Measurements from ENCODE around the gene MEGF6. TPM values are rescaled to one million over a fixed set of nuclear protein-coding genes. Genes with fewer than 3 reads are reported as not detected.

Gene MEGF6
- total RNA-seq, 1 donor from 2014 or later, result 120 TPM

DNA sequence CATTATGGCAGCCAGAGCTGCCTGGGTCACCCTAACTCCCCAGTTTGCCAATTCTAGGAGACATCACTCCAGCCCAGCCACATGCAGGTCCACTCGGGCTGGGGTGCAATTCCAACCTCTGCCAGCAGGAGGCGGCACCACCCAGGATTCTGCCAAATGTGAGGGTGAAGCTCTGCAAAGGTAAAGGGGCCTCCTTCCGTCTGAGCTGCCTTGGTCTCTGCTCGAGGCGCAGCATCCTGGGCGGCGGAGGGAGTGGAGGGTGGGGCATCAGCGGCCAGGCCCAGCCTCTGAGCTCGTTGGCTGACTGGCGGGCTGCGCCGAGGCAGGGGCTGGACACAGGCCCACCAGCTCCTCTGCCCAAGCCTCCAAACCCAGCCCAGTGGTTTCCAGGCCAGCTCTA, 93.1 kb downstream of the MEGF6 start:
- DNase-seq, result no peak

DNA sequence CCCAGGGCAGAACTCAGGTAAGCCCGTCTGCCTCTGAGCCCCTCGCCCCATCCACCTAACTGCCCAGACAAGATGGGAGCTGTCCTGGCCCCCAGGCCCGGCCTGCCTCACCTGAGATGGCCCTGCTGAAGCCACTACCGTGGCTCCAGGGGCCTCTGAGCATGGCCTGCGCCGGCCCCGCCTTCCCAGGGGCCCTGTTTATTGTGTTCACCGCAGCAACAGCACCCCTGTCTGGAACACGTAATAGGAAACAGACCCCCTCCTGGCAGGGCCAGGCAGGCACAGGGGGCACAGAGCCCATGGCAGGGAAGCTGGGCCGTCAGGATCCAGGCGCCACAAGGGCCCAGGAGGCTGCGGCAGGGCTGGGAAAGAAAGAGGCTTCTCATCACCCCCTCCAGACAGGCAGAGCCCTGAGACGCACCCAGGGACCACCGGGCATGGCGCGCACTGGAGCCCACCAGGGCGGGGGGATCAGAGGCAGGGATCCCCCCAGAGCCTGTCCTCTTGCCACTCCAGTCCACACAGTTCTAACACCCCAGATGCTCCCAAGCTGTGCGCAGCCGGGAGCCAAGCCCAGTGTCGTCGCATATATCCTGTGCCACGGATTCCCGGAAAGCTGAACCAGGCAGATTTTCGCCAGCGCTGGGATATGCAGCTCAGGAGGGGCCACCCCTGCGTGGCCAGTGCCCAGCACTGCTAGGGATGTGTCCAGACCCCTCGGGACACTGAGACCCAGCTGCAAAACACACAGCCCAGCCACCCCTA, 94.2 kb downstream of the MEGF6 start:
- DNase-seq, result no peak

- no peak for DNase-seq
These were observed 94.8 kb downstream of the MEGF6 start for GRCh38 chr1:3516481-3516869.

- no peak for DNase-seq
These were observed 95.4 kb downstream of the MEGF6 start for GRCh38 chr1:3515774-3516480.

GRCh38 chr1:3515272-3515671, 96.0 kb downstream of the MEGF6 start:
- DNase-seq, result no peak

DNA sequence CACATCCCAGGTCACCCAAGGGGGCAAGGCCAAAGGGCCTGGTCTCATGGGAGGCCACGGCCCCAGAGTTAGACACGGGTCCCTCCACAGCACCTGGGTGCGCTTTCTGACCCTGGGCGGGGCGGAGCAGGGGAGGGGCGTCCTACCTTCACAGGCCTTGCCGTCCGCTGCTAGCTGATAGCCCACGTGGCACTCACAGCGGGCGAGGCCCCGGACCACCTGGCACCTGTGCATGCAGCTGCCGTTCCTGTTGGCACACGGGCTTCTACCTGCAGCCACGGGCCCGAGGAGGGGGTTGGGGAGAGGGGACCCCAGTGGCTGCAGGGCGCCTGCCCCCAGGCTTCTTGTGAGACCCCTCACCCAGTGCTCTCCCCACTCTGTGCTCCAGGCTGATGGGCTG, 96.9 kb downstream of the MEGF6 start:
- DNase-seq, result no peak

DNA sequence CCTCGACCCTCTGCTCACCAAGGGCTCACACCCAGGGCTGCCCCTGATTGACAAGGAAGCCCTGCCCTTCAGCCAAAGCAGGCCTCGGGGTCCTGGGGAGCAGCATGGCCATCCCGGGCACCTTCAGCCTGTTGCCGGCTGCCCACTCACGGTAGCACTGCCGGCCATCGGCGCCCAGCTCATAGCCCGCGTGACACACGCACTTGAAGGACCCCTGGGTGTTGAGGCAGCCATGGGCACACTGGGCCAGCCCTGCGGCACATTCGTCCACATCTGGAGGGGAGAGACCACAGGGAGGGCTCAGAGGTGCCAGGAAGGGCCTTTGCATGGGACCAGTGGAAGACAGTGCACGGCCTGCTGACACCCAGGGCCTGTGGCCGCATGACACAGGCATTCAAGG, 99.5 kb downstream of the MEGF6 start:
- no peak for DNase-seq

- no peak for DNase-seq
These were observed 100.0 kb downstream of the MEGF6 start for GRCh38 chr1:3511306-3511705.

GRCh38 chr1:3510956-3511250, 100.4 kb downstream of the MEGF6 start:
- DNase-seq, result no peak

DNA sequence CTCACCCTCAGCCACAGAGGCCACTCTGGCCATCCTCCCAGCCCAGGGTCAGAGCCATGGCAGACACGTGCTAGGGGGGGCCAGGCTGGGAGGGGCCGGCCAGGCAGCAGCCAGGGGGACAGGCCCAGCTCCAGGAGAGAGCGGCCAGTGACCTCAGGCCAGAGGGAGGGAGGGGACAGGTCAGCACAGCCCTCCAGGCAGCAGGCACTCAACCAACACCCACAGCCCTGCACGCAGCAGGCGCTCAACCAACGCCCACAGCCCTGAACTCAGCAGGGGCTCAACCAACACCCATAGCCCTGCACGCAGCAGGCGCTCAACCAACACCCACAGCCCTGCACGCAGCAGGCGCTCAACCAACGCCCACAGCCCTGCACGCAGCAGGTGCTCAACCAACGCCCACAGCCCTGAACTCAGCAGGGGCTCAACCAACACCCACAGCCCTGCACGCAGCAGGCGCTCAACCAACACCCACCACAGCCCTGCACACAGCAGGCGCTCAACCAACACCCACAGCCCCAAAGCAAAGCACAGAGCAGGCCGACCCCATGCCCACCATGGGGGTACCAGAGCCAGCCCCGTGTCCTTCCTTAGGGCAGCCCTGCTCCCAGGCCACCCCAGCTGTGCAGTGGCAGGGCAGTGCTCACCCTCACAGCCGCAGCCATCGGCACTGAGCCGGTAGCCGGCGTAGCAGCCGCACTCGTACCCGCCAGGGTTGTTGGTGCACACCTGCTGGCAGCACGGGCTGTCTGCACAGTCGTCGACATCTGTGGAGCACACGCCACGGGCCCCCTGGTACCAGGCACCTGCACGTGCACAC, 101.0 kb downstream of the MEGF6 start:
- no peak for DNase-seq

DNA sequence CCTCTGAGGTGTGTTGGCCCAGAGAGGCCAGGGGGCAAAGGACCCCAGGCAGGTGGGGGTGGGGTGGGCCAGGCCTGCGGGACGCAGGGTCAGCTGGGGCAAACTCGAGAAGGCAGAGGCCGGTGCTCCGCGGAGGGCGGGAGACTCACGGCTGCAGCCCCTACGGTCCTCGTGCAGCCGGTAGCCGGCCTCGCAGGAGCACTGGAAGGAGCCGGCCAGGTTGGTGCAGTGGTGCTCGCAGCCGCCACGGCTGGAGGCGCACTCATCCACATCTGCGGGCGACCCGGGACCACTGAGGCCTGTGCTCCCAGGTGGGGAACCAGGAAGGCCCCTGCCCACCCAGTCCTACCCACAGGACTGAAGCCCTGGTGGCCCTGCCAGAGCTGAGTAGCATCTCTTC, 101.6 kb downstream of the MEGF6 start:
- no peak for DNase-seq

GRCh38 chr1:3508757-3509415, 102.4 kb downstream of the MEGF6 start:
- no peak for DNase-seq

DNA sequence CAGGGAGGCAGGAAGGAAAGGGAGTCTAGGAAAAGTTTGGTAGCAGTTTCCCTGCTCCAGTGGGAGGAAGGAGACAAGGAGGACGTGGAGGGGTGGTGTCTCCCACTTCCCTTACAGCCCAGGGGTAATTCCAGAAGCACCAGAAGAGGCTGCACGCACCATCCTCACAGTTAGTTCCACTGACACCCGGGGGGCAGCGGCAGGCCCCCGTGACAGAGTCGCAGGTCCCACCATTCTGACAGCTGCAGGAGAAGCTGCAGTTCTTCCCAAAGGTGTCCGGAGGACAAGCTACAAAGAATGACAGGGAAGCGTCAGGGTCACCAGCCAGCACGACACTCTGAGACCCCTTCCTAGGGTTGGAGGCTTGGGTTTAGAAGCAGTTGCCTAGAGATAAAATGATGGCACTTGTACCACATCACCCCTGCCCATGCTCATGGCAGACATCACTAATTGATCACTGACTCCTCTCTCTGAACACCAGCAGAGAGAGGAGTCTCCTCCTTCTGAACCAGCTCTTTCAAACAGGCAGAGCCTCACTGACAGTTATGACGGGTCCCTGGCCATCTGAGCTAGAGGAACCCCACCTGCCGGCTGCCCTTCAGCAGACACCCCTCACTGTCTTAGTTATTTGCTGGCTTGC, 103.6 kb downstream of the MEGF6 start:
- no peak for DNase-seq

GRCh38 chr1:3506943-3507342, 104.4 kb downstream of the MEGF6 start:
- DNase-seq, result no peak

DNA sequence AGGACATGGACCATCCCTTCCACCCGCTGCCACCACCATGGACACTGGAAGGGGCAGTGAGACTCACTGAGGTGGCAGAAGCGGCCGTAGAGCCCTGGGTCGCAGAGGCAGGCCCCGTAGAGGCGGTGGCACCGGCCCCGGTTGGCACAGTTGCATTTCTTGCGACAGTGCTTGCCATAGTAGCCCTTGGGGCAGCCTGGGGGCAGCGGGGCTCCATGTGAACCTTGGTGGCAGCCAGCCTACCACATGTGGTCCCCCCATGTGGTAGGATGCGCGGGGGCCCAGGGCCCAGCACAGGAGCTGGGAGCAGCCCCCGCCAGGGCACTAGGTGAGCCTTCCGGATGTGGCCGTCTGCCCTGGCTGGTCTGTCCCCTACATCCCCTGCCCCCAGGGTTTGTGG, 105.3 kb downstream of the MEGF6 start:
- no peak for DNase-seq

DNA sequence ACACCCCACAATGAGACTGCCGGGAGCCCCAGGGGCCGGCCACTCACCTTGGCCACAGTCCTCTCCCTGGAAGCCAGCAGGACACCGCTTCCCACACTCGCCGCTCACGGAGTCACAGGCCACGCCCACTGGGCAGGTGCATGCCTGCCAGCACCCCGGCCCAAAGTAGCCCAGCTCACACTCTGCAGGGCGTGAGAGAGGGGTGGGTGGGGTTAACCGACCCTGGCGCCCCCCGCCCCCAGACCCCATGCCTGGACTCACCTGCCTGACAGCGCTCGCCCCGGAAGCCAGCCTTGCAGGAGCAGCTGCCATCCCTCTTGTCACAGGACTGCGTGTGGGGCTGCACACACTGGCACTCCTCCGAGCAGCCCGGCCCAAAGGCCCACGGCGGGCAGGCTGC, 106.1 kb downstream of the MEGF6 start:
- DNase-seq, result no peak

GRCh38 chr1:3504822-3505153, 106.5 kb downstream of the MEGF6 start:
- peak; percentile 39 for DNase-seq

GRCh38 chr1:3504151-3504821, 107.0 kb downstream of the MEGF6 start:
- DNase-seq, result peak; percentile 96

GRCh38 chr1:3503525-3503886, 107.8 kb downstream of the MEGF6 start:
- DNase-seq, result no peak

- no peak for DNase-seq
These were observed 108.4 kb downstream of the MEGF6 start for GRCh38 chr1:3502641-3503524.
